Left renal pelvis (tissue), 4 donors: ENCODE measurements around the gene JAML. TPM values are rescaled to one million over a fixed set of nuclear protein-coding genes. Genes with fewer than 3 reads are reported as not detected.

Source experiments
- DNase-seq, 4 donors: peaks; one replicate each; pipeline ENCODE4 v3.0.0-alpha.2; 2013; ENCODE audit warnings: low read depth in 4 of 4, low spot score in 3 of 4
- polyA plus RNA-seq, 4 donors: library from polyadenylated mRNA; unstranded; fragments of 120-200 nt; gene quantifications; one replicate each; pipeline ENCODE4 v1.2.1, GENCODE V29; 2013; ENCODE audit not compliant: insufficient read length in 4 of 4

JAML gene
- polyA plus RNA-seq, 4 donors = 2.1 to 3.1 (median 2.5) TPM

- DNase-seq = no peak
Observed at GRCh38 chr11:118240999-118241763, 16.4 kb upstream of the JAML start.

GRCh38 chr11:118239509-118240205, 14.8 kb upstream of the JAML start:
- no peak for DNase-seq

GRCh38 chr11:118238929-118239328, 14.1 kb upstream of the JAML start:
- DNase-seq = no peak

GRCh38 chr11:118238421-118238820, 13.6 kb upstream of the JAML start:
- no peak for DNase-seq

- no peak for DNase-seq
Observed at GRCh38 chr11:118236170-118236569, 11.4 kb upstream of the JAML start.

- no peak for DNase-seq
Observed at GRCh38 chr11:118234833-118235232, 10.0 kb upstream of the JAML start.

GRCh38 chr11:118233850-118234249, 9.0 kb upstream of the JAML start:
- DNase-seq = no peak

- DNase-seq = no peak
Observed at GRCh38 chr11:118233377-118233776, 8.6 kb upstream of the JAML start.

- no peak for DNase-seq
Observed at GRCh38 chr11:118232659-118233058, 7.8 kb upstream of the JAML start.

GRCh38 chr11:118231461-118231860, 6.7 kb upstream of the JAML start:
- no peak for DNase-seq

- no peak for DNase-seq
Observed at GRCh38 chr11:118230088-118230487, 5.3 kb upstream of the JAML start.

- no peak for DNase-seq
Observed at GRCh38 chr11:118229274-118229847, 4.5 kb upstream of the JAML start.

GRCh38 chr11:118227865-118228785, 3.3 kb upstream of the JAML start:
- DNase-seq = no peak

GRCh38 chr11:118226781-118227180, 2.0 kb upstream of the JAML start:
- no peak for DNase-seq

- DNase-seq = no peak
Observed at GRCh38 chr11:118226296-118226695, 1.5 kb upstream of the JAML start.

- DNase-seq = no peak
Observed at GRCh38 chr11:118223992-118224391, 819 bp downstream of the JAML start.

- DNase-seq = no peak
Observed at GRCh38 chr11:118223570-118223969, 1.2 kb downstream of the JAML start.

GRCh38 chr11:118222437-118222836, 2.4 kb downstream of the JAML start:
- DNase-seq = no peak

GRCh38 chr11:118221419-118221818, 3.4 kb downstream of the JAML start:
- no peak for DNase-seq

GRCh38 chr11:118219732-118220131, 5.1 kb downstream of the JAML start:
- no peak for DNase-seq

- DNase-seq = no peak
Observed at GRCh38 chr11:118219244-118219643, 5.6 kb downstream of the JAML start.
